CD4-positive, alpha-beta T cell (primary cell): ENCODE results near the gene ARL15. TPM values are rescaled to one million over a fixed set of nuclear protein-coding genes. Genes with fewer than 3 reads are reported as not detected.

ENCODE experiments used
- ATAC-seq: fragments of 200-7000 bp; cut with Tn5 transposase; one replicate; pipeline ENCODE4 v1.10.0; 2022; ENCODE audit warnings: mild to moderate bottlenecking; ENCODE audit not compliant: poor library complexity
- CTCF ChIA-PET: fragments of 350-600 bp; sonication (Branson Sonifier 250); formaldehyde crosslinking; loops from one replicate; lab custom pipeline; 2021; ENCODE audit warnings: antibody characterized with exemption, inconsistent platforms; lab: Charles Lee
- POLR2A ChIA-PET: fragments of 350-600 bp; sonication (Branson Sonifier 250); formaldehyde crosslinking; loops from one replicate; lab custom pipeline; 2021; ENCODE audit warnings: antibody characterized with exemption, inconsistent platforms; lab: Charles Lee
- DNase-seq, 14 experiments: peaks; one replicate each; pipeline ENCODE4 v3.0.0-alpha.2; 2013 to 2020; ENCODE audit warnings: mixed read lengths in 2 of 14
- H3K27ac ChIP-seq, 2 donors: one replicate each; pipeline versions ENCODE4 v1.5.1 to v1.7.0; 2013; ENCODE audit warnings: low read length in 2 of 2, low read depth in 1 of 2, mild to moderate bottlenecking in 1 of 2
- H3K27me3 ChIP-seq, 2 experiments: 1 replicate in 1 of 2; 2 replicates in 1 of 2; pipeline versions ENCODE4 v1.6.1 to v1.7.0; 2013; ENCODE audit warnings: low read length in 2 of 2, control low read depth in 1 of 2, mild to moderate bottlenecking in 1 of 2, moderate library complexity in 1 of 2; ENCODE audit not compliant: insufficient read depth in 2 of 2, control insufficient read depth in 1 of 2
- H3K36me3 ChIP-seq: one replicate; pipeline ENCODE4 v1.6.1; 2013; ENCODE audit warnings: low read length, control low read depth; ENCODE audit not compliant: insufficient read depth
- H3K4me1 ChIP-seq: one replicate; pipeline ENCODE4 v1.6.1; 2013; ENCODE audit warnings: low read length, control low read depth; ENCODE audit not compliant: insufficient read depth
- H3K4me3 ChIP-seq: one replicate; pipeline ENCODE4 v1.5.1; 2013; ENCODE audit warnings: mild to moderate bottlenecking, low read length, moderate library complexity
- H3K9me3 ChIP-seq, 2 experiments: 1 replicate in 1 of 2; 2 replicates in 1 of 2; pipeline versions ENCODE4 v1.6.1 to v1.7.0; 2013; ENCODE audit warnings: low read length in 2 of 2, mild to moderate bottlenecking in 2 of 2, control low read depth in 1 of 2, moderate library complexity in 1 of 2; ENCODE audit not compliant: control insufficient read depth in 1 of 2, insufficient read depth in 1 of 2
- H3K27ac Mint-ChIP-seq: one replicate; pipeline ENCODE4 v1.8.0; 2020; ENCODE audit warnings: mixed read lengths
- H3K27me3 Mint-ChIP-seq: one replicate; pipeline ENCODE4 v1.8.0; 2021; ENCODE audit warnings: mixed read lengths
- H3K36me3 Mint-ChIP-seq: one replicate; pipeline ENCODE4 v1.8.0; 2021; ENCODE audit warnings: low read depth, mixed read lengths
- H3K4me1 Mint-ChIP-seq: one replicate; pipeline ENCODE4 v1.8.0; 2021; ENCODE audit warnings: low read depth, mixed read lengths
- H3K4me3 Mint-ChIP-seq: one replicate; pipeline ENCODE4 v1.8.0; 2020; ENCODE audit warnings: mild to moderate bottlenecking, mixed read lengths
- H3K9me3 Mint-ChIP-seq: one replicate; pipeline ENCODE4 v1.8.0; 2020; ENCODE audit warnings: mixed read lengths
- CTCF ChIP-seq: fragments of 200-600 bp; IDR thresholded peaks from one replicate; pipeline ENCODE4 v1.8.0; 2022; ENCODE audit warnings: antibody characterized with exemption, mild to moderate bottlenecking
- intact Hi-C, 2 experiments: fragments of 100-400 bp; cut with DNase I in 1 of 2; cut with micrococcal nuclease in 1 of 2; formaldehyde crosslinking; loops; one replicate each; pipeline versions ENCODE4 v1.15.1 to v1.9.0; 2023 to 2025; cut with DNase I, micrococcal nuclease
- total RNA-seq, 174 experiments: library from RNA in 2 of 174; stranded (reverse) in 2 of 174; gene quantifications; one replicate each; pipeline ENCODE4 v1.2.3 and lab custom pipeline; 2021 to 2026

The ARL15 gene
- total RNA-seq, 2 experiments from 2014 or later = 9.1 to 10.6 TPM

- H3K9me3 Mint-ChIP-seq = no peaks in the 10 kb centered on the region
- no peaks in the 10 kb centered on the region for H3K4me1 ChIP-seq
- no peak overlapping the region for H3K4me3 Mint-ChIP-seq
- no peak for DNase-seq
- H3K27ac Mint-ChIP-seq = no peak overlapping the region
- H3K27me3 Mint-ChIP-seq = peaks cover 57% of the 10 kb centered on the region
- peaks cover 0 to 6% of the 10 kb centered on the region in 2 experiments for H3K27me3 ChIP-seq
- no peaks in the 10 kb centered on the region for H3K36me3 Mint-ChIP-seq
- H3K27ac ChIP-seq = no peak overlapping the region
- intact Hi-C loops = loop anchor here in 1 of 2 experiments (1.0 to 10.0 kb wide), 7 partner anchors 46 to 1397 kb away; partner anchors contain the start of genes FST, NDUFS4, PLPP1 and SLC38A9
- H3K9me3 ChIP-seq = no peaks in the 10 kb centered on the region
- POLR2A ChIA-PET = no interaction called here
- ATAC-seq = no peak
- H3K4me1 Mint-ChIP-seq = no peaks in the 10 kb centered on the region
- no peak overlapping the region for H3K4me3 ChIP-seq
- CTCF ChIA-PET = no interaction called here
- no peak for TF ChIP-seq CTCF
- no peaks in the 10 kb centered on the region for H3K36me3 ChIP-seq
Observed at GRCh38 chr5:54317511-54318260, 7.3 kb upstream of the ARL15 start.

- H3K4me1 ChIP-seq = peaks cover 4% of the 10 kb centered on the region
- Mint-ChIP-seq H3K4me1 (peaks cover 4% of the 10 kb centered on the region), H3K36me3 (peaks cover 1% of the 10 kb centered on the region), H3K27ac (no peak overlapping the region), H3K9me3 (no peaks in the 10 kb centered on the region), H3K4me3 (no peak overlapping the region), H3K27me3 (peaks cover 51% of the 10 kb centered on the region)
- H3K9me3 ChIP-seq = no peaks in the 10 kb centered on the region
- H3K27me3 ChIP-seq = peaks cover 0 to 3% of the 10 kb centered on the region in 2 experiments
- intact Hi-C loops = loop anchor here in 1 of 2 experiments (10.0 kb wide), 6 partner anchors 329 to 1399 kb away; partner anchors contain the start of genes FST, NDUFS4, PLPP1 and SLC38A9
- TF ChIP-seq CTCF = no peak
- POLR2A ChIA-PET = no interaction called here
- H3K36me3 ChIP-seq = no peaks in the 10 kb centered on the region
- ATAC-seq = no peak
- no peak overlapping the region for H3K27ac ChIP-seq
- H3K4me3 ChIP-seq = no peak overlapping the region
- DNase-seq = no peak
- CTCF ChIA-PET = no interaction called here
Observed at GRCh38 chr5:54315736-54316528, 5.6 kb upstream of the ARL15 start.
